Urinary bladder (tissue), 4 donors: ENCODE data around the gene CHSY1. TPM values are rescaled to one million over a fixed set of nuclear protein-coding genes. Genes with fewer than 3 reads are reported as not detected.

Source experiments
- DNase-seq: peaks from one replicate; pipeline ENCODE4 v3.0.0-alpha.2; 2015; ENCODE audit errors: extremely low spot score
- H3K27ac ChIP-seq: one replicate; pipeline ENCODE4 v1.5.1; 2013; ENCODE audit warnings: low read depth, mild to moderate bottlenecking, moderate library complexity
- H3K36me3 ChIP-seq: one replicate; pipeline ENCODE4 v1.6.1; 2013; ENCODE audit warnings: mild to moderate bottlenecking, moderate library complexity; ENCODE audit not compliant: insufficient read depth
- H3K4me1 ChIP-seq: one replicate; pipeline ENCODE4 v1.6.1; 2013; ENCODE audit warnings: mild to moderate bottlenecking, moderate library complexity; ENCODE audit not compliant: insufficient read depth
- H3K4me3 ChIP-seq: one replicate; pipeline ENCODE4 v1.5.1; 2013; ENCODE audit warnings: low read depth, low read length
- WGBS: extraction: QIAGEN DNeasy Blood & Tissue Kit; methylation state at CpG from one replicate; pipeline ENCODE4 v1.1.7; 2013; 5-methylcytosine and 5-hydroxymethylcytosine counted together
- polyA plus RNA-seq: library from polyadenylated mRNA; stranded (reverse); fragments of 200-250 nt; gene quantifications from one replicate; pipeline ENCODE4 v1.2.3, GENCODE V29; 2013
- total RNA-seq: library from RNA; depleted of rRNA; stranded (reverse); fragments of >200 nt; gene quantifications from one replicate; pipeline ENCODE4 v1.2.3, GENCODE V29; 2014
- donor health status: healthy with polysubstance abuse.
- donor health status: healthy.

Gene CHSY1
- total and polyA plus RNA-seq, 2 donors = 18.7 to 42.6 TPM

GRCh38 chr15:101179341-101180153 is 72.3 kb downstream of the CHSY1 start:
- WGBS = 71% methylated on average over 21 of the region's 21 CpGs
- H3K27ac ChIP-seq = peak overlapping the region; percentile 3
- H3K4me1 ChIP-seq = peaks cover 2% of the 10 kb centered on the region
- H3K36me3 ChIP-seq = peaks cover 2% of the 10 kb centered on the region
- no peak overlapping the region for H3K4me3 ChIP-seq
- DNase-seq = no peak

GRCh38 chr15:101178931-101179330 is 72.9 kb downstream of the CHSY1 start:
- H3K4me3 ChIP-seq = no peak overlapping the region
- no peak overlapping the region for H3K27ac ChIP-seq
- peaks cover 2% of the 10 kb centered on the region for H3K4me1 ChIP-seq
- no peak for DNase-seq
- WGBS = 90% methylated on average over 4 of the region's 4 CpGs
- peaks cover 2% of the 10 kb centered on the region for H3K36me3 ChIP-seq

GRCh38 chr15:101178479-101178878 is 73.4 kb downstream of the CHSY1 start:
- H3K4me3 ChIP-seq = no peak overlapping the region
- no peak overlapping the region for H3K27ac ChIP-seq
- 97% methylated on average over 18 of the region's 18 CpGs for WGBS
- peaks cover 2% of the 10 kb centered on the region for H3K36me3 ChIP-seq
- DNase-seq = no peak
- H3K4me1 ChIP-seq = peaks cover 2% of the 10 kb centered on the region

DNA sequence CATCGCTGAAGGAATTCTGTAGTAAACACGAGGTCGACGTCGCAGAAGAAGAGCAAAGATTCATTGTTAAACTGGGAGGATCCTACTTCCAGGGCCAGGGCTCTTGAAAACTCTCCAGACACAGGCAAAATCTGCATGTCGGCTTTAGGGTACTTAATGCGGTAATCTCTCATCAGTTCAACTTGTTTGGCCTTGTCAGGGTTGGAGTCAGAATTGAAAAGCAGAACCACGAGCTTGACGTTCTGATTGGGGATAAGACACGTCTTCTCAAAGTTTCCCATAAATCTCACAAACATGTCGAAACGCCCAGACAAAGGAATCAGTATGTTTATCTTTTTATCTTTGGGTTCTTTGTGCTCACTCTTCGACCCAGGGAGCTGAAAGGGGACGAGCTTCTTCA is 74.0 kb downstream of the CHSY1 start:
- WGBS = 85% methylated on average over 14 of the region's 14 CpGs
- peaks cover 2% of the 10 kb centered on the region for H3K4me1 ChIP-seq
- H3K27ac ChIP-seq = no peak overlapping the region
- DNase-seq = no peak
- peaks cover 2% of the 10 kb centered on the region for H3K36me3 ChIP-seq
- H3K4me3 ChIP-seq = no peak overlapping the region

GRCh38 chr15:101176625-101177024 is 75.2 kb downstream of the CHSY1 start:
- no peak for DNase-seq
- Histone ChIP-seq H3K27ac (no peak overlapping the region), H3K4me1 (peaks cover 2% of the 10 kb centered on the region), H3K4me3 (no peak overlapping the region), H3K36me3 (peaks cover 2% of the 10 kb centered on the region)
- WGBS = 70% methylated on average over 5 of the region's 5 CpGs

DNA sequence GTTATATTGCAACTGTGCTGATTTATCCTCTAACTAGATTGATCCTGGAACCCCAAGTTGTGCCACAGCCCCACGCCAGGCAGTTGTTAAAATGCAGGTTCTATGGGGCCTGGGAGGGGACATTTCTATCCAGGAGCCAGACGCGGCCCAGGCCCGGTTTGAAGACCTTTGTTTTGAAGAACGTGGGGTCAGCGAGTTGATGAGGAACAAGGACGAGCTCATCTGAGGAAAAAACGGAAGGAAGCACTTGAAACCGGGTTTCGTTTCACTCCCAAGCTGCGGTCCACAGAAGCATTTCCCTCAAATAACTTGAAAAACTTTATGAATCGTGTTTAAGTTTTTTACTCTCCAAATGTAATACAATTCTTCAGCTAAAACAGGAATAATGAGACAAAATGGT is 76.4 kb downstream of the CHSY1 start:
- H3K4me1 ChIP-seq = peaks cover 2% of the 10 kb centered on the region

DNA sequence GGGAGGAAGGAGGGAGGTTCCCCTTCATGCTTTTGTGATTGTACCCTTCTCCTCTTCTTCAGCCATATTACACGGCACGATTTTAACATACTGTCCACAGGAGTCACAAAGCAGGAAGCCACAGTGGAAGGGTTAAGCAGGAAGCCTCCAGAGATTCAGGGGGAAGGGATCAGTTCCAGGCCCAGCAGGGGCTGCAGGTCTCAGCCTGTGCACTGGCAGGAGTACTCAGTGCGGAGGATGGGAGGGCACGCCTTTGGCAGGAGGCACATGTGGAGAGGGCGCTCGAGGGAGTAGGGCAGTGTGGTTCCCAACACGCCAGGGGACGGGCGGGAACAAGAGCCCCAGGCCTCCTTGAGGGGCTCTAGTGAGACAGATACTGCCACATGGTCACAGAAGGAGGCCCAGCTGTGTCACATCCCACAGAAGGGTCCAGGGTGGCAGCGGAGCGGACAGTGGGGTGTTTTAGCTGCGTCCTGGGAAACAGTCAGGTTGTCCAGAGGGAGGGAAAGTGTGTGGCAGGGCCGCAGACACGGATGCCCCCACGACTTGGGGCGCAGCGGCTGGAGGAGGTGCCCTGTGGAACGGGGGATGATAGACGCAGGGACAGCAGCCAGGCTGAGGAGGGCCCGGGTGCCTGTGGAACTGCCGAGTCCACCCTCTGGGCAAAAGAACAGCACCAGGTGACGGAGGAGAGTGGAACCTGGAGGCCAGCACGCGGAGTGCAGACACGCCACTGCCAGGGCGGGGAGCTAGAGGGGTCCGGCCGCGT is 77.5 kb downstream of the CHSY1 start:
- no peak overlapping the region for H3K27ac ChIP-seq
- no peak for DNase-seq
- WGBS = 92% methylated on average over 29 of the region's 29 CpGs
- peaks cover 2% of the 10 kb centered on the region for H3K36me3 ChIP-seq
- peaks cover 2% of the 10 kb centered on the region for H3K4me1 ChIP-seq
- no peak overlapping the region for H3K4me3 ChIP-seq

More for the DNA sequence above, 76.4 kb downstream of the CHSY1 start:
- no peak for DNase-seq
- Histone ChIP-seq H3K36me3 (peaks cover 2% of the 10 kb centered on the region), H3K27ac (no peak overlapping the region), H3K4me3 (no peak overlapping the region)
- WGBS = 84% methylated on average over 12 of the region's 12 CpGs

DNA sequence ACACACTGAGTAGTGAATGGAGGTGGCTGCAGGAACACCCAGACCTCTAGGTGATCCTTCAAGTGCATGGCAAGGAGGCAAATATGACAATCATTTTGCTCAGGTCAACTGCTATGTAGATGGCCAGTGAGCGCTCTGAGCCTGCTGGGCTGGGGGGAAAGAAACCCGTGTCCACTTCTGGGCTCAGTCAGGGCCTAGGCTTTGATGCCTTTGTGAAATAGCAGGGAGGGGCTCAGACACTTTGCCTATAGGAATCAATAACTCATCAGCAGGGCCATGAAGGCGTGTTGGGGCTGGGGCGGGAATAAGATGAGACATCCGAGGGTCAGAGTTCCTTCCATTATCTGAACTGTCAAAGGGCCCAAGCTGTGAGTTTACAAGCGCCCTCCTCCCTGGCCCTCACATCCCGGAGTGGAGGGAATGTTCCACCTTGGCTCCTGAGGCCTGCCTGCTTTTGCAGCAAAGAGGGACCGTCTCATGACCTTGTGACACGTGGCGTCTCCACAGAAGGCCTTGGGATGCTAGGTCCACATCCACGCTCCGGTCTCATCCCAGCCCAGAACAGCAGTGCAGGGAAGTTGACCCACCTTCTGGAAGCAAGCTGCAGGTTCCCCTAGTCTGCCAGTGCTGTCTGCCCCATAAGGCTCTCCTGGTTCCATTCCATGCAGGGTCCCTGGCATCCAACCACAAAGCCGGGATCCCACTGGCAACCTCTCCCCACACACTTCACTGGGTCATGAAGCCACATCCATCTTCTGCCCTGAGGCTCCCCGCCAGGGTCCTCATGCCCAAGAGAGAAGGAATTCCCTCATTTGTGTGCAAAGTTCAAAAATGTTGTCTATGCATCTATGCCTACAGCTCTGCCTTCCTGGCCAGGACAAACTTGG is 78.4 kb downstream of the CHSY1 start:
- peaks cover 2% of the 10 kb centered on the region for H3K36me3 ChIP-seq
- WGBS = 91% methylated on average over 14 of the region's 14 CpGs
- H3K4me3 ChIP-seq = no peak overlapping the region
- no peak overlapping the region for H3K27ac ChIP-seq
- no peak for DNase-seq
- peaks cover 2% of the 10 kb centered on the region for H3K4me1 ChIP-seq

- Histone ChIP-seq H3K4me3 (no peak overlapping the region), H3K36me3 (peaks cover 2% of the 10 kb centered on the region), H3K27ac (no peak overlapping the region), H3K4me1 (peaks cover 2% of the 10 kb centered on the region)
- WGBS = 50% methylated on average over 17 of the region's 17 CpGs
- no peak for DNase-seq
Measured at GRCh38 chr15:101172501-101173071, 79.3 kb downstream of the CHSY1 start.

- H3K4me3 ChIP-seq = no peak overlapping the region
- H3K4me1 ChIP-seq = peaks cover 2% of the 10 kb centered on the region
- 87% methylated on average over 12 of the region's 12 CpGs for WGBS
- H3K36me3 ChIP-seq = no peaks in the 10 kb centered on the region
- no peak overlapping the region for H3K27ac ChIP-seq
- no peak for DNase-seq
Measured at GRCh38 chr15:101171954-101172353, 79.9 kb downstream of the CHSY1 start.

GRCh38 chr15:101170568-101171350 is 81.1 kb downstream of the CHSY1 start:
- Histone ChIP-seq H3K36me3 (no peaks in the 10 kb centered on the region), H3K4me1 (peaks cover 2% of the 10 kb centered on the region), H3K4me3 (no peak overlapping the region), H3K27ac (no peak overlapping the region)
- no peak for DNase-seq
- WGBS = 77% methylated on average over 20 of the region's 20 CpGs

DNA sequence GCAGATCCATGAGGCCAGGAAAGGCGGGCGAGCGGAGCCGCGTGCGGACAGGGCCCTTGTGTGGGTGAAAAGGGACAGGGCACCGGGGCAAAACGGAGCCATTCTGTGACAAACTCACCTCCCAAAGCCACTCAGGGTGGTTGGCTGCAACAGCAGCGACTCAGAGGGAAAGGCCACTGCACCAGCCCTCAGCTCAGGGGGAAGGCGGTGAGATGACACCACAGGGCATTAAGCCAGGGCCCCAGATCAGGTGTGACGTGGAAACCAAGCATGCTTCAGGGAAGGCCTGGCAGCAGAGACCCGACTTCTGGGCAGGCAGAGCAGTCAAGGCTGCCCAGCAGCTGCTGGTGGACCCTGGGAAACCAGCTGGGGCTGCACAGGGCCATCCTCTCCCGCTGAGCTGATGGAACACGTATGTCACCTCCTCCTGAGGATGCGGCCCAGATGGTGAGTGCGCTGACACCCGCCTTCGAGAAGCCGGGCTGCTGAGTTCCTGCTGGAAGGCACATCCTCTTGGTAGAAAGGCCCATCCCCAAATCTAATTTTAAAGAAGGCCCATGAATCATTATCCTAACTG is 82.3 kb downstream of the CHSY1 start:
- Histone ChIP-seq H3K27ac (no peak overlapping the region), H3K36me3 (no peaks in the 10 kb centered on the region), H3K4me3 (no peak overlapping the region), H3K4me1 (no peaks in the 10 kb centered on the region)
- no peak for DNase-seq
- WGBS = 88% methylated on average over 19 of the region's 19 CpGs
